ENCODE results near the gene R3HDM4. TPM values are rescaled to one million over a fixed set of nuclear protein-coding genes. Genes with fewer than 3 reads are reported as not detected.
A peak's percentile ranks its signal among the peaks of the same experiment; 100 is the strongest.

Gene R3HDM4
- total and polyA plus RNA-seq, 9 of the 15 experiments (the other 6 are each of a cell fraction or from before 2014, with no cell fraction given), result 3.2 to 154 (median 59.0) TPM

DNA sequence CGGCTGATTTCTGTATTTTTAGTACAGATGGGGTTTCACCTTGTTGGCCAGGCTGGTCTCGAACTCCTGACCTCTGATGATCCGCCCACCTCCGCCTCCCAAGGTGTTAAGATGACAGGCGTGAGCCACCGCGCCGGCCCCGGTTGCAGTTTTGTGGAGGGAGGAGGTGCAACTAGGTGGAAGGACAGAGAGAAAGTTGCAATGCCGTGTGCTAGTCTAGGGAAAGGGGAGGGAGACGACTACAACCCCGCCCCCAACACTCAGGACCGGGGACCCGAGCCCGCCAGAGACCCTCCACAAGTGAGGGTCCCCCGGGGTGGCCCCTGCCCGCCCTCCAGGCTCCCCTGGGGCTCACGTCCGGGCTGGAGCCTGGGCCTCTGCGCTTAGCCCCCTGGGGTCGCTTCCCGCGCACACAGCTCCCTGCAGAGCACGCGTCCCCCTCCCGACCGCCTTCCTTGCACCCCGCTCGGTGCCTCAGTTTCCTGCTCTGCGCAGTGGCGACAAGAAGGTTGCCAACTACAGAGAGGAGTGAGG, 11.6 kb upstream of the R3HDM4 start (continued):
- TF ChIP-seq, protein P1, sequence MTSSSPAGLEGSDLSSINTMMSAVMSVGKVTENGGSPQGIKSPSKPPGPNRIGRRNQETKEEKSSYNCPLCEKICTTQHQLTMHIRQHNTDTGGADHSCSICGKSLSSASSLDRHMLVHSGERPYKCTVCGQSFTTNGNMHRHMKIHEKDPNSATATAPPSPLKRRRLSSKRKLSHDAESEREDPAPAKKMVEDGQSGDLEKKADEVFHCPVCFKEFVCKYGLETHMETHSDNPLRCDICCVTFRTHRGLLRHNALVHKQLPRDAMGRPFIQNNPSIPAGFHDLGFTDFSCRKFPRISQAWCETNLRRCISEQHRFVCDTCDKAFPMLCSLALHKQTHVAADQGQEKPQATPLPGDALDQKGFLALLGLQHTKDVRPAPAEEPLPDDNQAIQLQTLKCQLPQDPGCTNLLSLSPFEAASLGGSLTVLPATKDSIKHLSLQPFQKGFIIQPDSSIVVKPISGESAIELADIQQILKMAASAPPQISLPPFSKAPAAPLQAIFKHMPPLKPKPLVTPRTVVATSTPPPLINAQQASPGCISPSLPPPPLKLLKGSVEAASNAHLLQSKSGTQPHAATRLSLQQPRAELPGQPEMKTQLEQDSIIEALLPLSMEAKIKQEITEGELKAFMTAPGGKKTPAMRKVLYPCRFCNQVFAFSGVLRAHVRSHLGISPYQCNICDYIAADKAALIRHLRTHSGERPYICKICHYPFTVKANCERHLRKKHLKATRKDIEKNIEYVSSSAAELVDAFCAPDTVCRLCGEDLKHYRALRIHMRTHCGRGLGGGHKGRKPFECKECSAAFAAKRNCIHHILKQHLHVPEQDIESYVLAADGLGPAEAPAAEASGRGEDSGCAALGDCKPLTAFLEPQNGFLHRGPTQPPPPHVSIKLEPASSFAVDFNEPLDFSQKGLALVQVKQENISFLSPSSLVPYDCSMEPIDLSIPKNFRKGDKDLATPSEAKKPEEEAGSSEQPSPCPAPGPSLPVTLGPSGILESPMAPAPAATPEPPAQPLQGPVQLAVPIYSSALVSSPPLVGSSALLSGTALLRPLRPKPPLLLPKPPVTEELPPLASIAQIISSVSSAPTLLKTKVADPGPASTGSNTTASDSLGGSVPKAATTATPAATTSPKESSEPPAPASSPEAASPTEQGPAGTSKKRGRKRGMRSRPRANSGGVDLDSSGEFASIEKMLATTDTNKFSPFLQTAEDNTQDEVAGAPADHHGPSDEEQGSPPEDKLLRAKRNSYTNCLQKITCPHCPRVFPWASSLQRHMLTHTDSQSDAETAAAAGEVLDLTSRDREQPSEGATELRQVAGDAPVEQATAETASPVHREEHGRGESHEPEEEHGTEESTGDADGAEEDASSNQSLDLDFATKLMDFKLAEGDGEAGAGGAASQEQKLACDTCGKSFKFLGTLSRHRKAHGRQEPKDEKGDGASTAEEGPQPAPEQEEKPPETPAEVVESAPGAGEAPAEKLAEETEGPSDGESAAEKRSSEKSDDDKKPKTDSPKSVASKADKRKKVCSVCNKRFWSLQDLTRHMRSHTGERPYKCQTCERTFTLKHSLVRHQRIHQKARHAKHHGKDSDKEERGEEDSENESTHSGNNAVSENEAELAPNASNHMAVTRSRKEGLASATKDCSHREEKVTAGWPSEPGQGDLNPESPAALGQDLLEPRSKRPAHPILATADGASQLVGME (CRISPR knock-in tag; IDR thresholded peaks at IDR 0.05), result no peak
- TF ChIP-seq, protein P2, sequence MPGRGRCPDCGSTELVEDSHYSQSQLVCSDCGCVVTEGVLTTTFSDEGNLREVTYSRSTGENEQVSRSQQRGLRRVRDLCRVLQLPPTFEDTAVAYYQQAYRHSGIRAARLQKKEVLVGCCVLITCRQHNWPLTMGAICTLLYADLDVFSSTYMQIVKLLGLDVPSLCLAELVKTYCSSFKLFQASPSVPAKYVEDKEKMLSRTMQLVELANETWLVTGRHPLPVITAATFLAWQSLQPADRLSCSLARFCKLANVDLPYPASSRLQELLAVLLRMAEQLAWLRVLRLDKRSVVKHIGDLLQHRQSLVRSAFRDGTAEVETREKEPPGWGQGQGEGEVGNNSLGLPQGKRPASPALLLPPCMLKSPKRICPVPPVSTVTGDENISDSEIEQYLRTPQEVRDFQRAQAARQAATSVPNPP (IDR thresholded peaks at IDR 0.05; ENCODE audit: borderline replicate concordance, insufficient read depth, insufficient read length), result no peak
- TF ChIP-seq, protein P3, sequence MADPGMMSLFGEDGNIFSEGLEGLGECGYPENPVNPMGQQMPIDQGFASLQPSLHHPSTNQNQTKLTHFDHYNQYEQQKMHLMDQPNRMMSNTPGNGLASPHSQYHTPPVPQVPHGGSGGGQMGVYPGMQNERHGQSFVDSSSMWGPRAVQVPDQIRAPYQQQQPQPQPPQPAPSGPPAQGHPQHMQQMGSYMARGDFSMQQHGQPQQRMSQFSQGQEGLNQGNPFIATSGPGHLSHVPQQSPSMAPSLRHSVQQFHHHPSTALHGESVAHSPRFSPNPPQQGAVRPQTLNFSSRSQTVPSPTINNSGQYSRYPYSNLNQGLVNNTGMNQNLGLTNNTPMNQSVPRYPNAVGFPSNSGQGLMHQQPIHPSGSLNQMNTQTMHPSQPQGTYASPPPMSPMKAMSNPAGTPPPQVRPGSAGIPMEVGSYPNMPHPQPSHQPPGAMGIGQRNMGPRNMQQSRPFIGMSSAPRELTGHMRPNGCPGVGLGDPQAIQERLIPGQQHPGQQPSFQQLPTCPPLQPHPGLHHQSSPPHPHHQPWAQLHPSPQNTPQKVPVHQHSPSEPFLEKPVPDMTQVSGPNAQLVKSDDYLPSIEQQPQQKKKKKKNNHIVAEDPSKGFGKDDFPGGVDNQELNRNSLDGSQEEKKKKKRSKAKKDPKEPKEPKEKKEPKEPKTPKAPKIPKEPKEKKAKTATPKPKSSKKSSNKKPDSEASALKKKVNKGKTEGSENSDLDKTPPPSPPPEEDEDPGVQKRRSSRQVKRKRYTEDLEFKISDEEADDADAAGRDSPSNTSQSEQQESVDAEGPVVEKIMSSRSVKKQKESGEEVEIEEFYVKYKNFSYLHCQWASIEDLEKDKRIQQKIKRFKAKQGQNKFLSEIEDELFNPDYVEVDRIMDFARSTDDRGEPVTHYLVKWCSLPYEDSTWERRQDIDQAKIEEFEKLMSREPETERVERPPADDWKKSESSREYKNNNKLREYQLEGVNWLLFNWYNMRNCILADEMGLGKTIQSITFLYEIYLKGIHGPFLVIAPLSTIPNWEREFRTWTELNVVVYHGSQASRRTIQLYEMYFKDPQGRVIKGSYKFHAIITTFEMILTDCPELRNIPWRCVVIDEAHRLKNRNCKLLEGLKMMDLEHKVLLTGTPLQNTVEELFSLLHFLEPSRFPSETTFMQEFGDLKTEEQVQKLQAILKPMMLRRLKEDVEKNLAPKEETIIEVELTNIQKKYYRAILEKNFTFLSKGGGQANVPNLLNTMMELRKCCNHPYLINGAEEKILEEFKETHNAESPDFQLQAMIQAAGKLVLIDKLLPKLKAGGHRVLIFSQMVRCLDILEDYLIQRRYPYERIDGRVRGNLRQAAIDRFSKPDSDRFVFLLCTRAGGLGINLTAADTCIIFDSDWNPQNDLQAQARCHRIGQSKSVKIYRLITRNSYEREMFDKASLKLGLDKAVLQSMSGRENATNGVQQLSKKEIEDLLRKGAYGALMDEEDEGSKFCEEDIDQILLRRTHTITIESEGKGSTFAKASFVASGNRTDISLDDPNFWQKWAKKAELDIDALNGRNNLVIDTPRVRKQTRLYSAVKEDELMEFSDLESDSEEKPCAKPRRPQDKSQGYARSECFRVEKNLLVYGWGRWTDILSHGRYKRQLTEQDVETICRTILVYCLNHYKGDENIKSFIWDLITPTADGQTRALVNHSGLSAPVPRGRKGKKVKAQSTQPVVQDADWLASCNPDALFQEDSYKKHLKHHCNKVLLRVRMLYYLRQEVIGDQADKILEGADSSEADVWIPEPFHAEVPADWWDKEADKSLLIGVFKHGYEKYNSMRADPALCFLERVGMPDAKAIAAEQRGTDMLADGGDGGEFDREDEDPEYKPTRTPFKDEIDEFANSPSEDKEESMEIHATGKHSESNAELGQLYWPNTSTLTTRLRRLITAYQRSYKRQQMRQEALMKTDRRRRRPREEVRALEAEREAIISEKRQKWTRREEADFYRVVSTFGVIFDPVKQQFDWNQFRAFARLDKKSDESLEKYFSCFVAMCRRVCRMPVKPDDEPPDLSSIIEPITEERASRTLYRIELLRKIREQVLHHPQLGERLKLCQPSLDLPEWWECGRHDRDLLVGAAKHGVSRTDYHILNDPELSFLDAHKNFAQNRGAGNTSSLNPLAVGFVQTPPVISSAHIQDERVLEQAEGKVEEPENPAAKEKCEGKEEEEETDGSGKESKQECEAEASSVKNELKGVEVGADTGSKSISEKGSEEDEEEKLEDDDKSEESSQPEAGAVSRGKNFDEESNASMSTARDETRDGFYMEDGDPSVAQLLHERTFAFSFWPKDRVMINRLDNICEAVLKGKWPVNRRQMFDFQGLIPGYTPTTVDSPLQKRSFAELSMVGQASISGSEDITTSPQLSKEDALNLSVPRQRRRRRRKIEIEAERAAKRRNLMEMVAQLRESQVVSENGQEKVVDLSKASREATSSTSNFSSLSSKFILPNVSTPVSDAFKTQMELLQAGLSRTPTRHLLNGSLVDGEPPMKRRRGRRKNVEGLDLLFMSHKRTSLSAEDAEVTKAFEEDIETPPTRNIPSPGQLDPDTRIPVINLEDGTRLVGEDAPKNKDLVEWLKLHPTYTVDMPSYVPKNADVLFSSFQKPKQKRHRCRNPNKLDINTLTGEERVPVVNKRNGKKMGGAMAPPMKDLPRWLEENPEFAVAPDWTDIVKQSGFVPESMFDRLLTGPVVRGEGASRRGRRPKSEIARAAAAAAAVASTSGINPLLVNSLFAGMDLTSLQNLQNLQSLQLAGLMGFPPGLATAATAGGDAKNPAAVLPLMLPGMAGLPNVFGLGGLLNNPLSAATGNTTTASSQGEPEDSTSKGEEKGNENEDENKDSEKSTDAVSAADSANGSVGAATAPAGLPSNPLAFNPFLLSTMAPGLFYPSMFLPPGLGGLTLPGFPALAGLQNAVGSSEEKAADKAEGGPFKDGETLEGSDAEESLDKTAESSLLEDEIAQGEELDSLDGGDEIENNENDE (IDR thresholded peaks at IDR 0.05; ENCODE audit: low read depth, low read length), result no peak
- TF ChIP-seq EGR1 (conservative IDR thresholded peaks at IDR 0.05), result peak; percentile 88
- TF ChIP-seq, protein P4, sequence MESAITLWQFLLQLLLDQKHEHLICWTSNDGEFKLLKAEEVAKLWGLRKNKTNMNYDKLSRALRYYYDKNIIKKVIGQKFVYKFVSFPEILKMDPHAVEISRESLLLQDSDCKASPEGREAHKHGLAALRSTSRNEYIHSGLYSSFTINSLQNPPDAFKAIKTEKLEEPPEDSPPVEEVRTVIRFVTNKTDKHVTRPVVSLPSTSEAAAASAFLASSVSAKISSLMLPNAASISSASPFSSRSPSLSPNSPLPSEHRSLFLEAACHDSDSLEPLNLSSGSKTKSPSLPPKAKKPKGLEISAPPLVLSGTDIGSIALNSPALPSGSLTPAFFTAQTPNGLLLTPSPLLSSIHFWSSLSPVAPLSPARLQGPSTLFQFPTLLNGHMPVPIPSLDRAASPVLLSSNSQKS (CRISPR knock-in tag; IDR thresholded peaks at IDR 0.05), result no peak
- no peak for TF ChIP-seq SUPT5H (IDR thresholded peaks at IDR 0.05)
- 0 out of 3 replicates have a peak, but pooled peaks of 1 of the 2 experiments have one; percentile 5 for TF ChIP-seq CBX3 (IDR thresholded peaks at IDR 0.05; ENCODE audit: borderline replicate concordance in 1 of 2, low read length in 2 of 2)

Data from K562 (cell line).